ENCODE measurements around the gene RPL18A. TPM values are rescaled to one million over a fixed set of nuclear protein-coding genes. Genes with fewer than 3 reads are reported as not detected.

Gene RPL18A
- total and polyA plus RNA-seq, 2 experiments from 2014 or later: 1,314 to 2,829 TPM

DNA sequence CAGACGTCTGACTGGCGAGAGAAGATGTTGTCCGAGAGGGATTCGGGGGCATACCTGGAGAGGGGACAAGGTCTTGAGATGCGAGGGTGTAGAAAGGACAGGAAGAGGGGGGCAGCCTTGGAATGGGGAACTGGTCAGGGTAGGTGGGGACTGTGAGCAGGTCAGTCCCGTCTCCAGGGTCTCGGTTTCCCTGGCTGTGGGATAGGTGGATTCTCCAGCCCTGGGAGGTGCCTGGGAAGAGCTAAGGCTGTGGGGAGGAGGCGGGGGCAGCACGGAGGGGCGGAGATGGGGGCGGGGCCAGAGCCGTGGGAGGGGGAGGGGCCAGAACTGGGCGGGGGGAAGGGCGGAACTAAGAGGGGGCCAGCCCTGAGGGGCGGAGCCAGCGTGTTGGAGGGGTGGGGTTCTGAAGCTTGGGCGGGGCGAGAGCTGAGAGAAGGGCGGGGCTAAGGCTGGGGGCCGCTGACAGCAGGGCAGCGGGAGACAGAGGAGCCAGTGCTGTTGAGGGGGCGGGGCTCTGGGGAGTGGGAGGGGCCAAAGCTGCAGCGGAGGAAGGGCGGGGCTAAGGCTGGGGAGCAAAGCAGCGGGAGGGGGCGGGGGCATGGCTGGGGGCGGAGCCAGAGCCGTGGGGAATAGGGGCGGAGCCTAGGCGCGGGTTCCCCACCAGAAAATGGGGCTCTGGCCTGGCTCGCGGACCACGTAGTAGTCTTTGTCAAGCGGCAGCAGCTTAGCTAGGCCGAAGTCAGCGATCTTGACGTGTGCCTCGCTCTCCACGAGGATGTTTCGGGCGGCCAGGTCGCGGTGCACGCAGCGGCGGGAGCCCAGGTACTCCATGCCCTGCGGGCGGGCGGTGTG lies 28.9 kb upstream of the RPL18A start:
- H3K36me3 ChIP-seq (ENCODE audit: insufficient read depth): no peaks in the 10 kb centered on the region
- H3K9me2 ChIP-seq (ENCODE audit: insufficient read depth): no peaks in the 10 kb centered on the region
- H3K27ac Mint-ChIP-seq: peak overlapping the region; percentile 98
- ATAC-seq: peak; percentile 90
- peaks cover 9% of the 10 kb centered on the region for H3F3A ChIP-seq (replicated peaks; ENCODE audit: low read depth)
- peak overlapping the region; percentile 85 for H3K4me3 Mint-ChIP-seq
- no peaks in the 10 kb centered on the region for H4K20me1 ChIP-seq (replicated peaks; ENCODE audit: insufficient read depth)
- no peaks in the 10 kb centered on the region; the same call in 2 of the 3 replicates for H3K36me3 Mint-ChIP-seq (ENCODE audit: low read depth)
- no peaks in the 10 kb centered on the region for H3K79me2 ChIP-seq (replicated peaks; ENCODE audit: insufficient read depth)
- peak overlapping the region; percentile 95 for H2AFZ ChIP-seq
- no peak for TF ChIP-seq EZH2phosphoT487 (IDR thresholded peaks at IDR 0.05; ENCODE audit: unreplicated experiment)
- TF ChIP-seq POLR2AphosphoS5 (IDR thresholded peaks at IDR 0.05; ENCODE audit: low read depth): peak; percentile 63
- TF ChIP-seq CREB1 (CRISPR knock-in tag; IDR thresholded peaks at IDR 0.05; ENCODE audit: low read depth): no peak
- TF ChIP-seq JUNB (IDR thresholded peaks at IDR 0.05; ENCODE audit: unreplicated experiment): no peak
- H3K27me3 ChIP-seq (ENCODE audit: insufficient read depth): 0 out of 2 replicates have a peak, but pooled peaks cover 6% of the 10 kb centered on the region
- DNase-seq (ENCODE audit: low spot score): peak; percentile 95
- H3K4me3 ChIP-seq: peak overlapping the region; percentile 90
- peaks cover 11% of the 10 kb centered on the region for H3K27me3 Mint-ChIP-seq (ENCODE audit: insufficient read depth, low read depth, poor library complexity)
- H3K4me1 ChIP-seq (ENCODE audit: insufficient read depth): peaks cover 10% of the 10 kb centered on the region; the same call in 1 of the 2 replicates
- H3K9me3 Mint-ChIP-seq: no peaks in the 10 kb centered on the region
- H3K4me1 Mint-ChIP-seq: peaks cover 12% of the 10 kb centered on the region
- H3K4me2 ChIP-seq: peak overlapping the region; percentile 90
- H3K27ac ChIP-seq (ENCODE audit: low read depth): peak overlapping the region; percentile 98

DNA sequence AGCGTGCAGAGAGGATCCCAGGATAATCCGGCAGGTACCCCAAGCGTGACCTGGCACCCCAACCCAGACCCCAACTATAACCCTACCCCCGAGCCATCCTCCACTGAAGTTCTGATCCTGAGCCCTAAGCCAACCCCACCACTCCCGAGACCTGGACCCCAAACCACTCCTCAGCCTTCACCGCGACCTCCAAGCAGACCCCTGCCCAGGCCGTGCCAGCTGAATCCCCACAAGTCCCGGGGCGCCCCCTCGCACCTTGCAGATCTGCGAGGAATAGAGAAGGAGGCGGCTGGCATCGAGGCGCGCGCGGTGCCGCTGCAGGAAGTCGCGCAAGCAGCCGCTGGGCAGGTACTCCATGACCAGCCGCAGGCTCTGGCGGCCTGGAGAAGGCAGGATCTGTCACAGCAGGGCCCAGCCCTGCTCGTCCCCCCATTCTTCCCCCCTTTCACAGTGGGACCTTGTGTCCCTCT lies 28.3 kb upstream of the RPL18A start:
- 0 out of 2 replicates have a peak, but pooled peaks cover 6% of the 10 kb centered on the region for H3K27me3 ChIP-seq (ENCODE audit: insufficient read depth)
- H3K4me3 ChIP-seq: peak overlapping the region; percentile 76
- H3K79me2 ChIP-seq (replicated peaks; ENCODE audit: insufficient read depth): no peaks in the 10 kb centered on the region
- H3K9me2 ChIP-seq (ENCODE audit: insufficient read depth): no peaks in the 10 kb centered on the region
- no peaks in the 10 kb centered on the region for H3K9me3 Mint-ChIP-seq
- H3F3A ChIP-seq (replicated peaks; ENCODE audit: low read depth): peaks cover 9% of the 10 kb centered on the region
- no peak overlapping the region for H3K27ac ChIP-seq (ENCODE audit: low read depth)
- no peaks in the 10 kb centered on the region for H3K36me3 ChIP-seq (ENCODE audit: insufficient read depth)
- no peaks in the 10 kb centered on the region; the same call in 2 of the 3 replicates for H3K36me3 Mint-ChIP-seq (ENCODE audit: low read depth)
- H3K4me1 ChIP-seq (ENCODE audit: insufficient read depth): peaks cover 10% of the 10 kb centered on the region; the same call in 1 of the 2 replicates
- H3K27me3 Mint-ChIP-seq (ENCODE audit: insufficient read depth, low read depth, poor library complexity): peaks cover 15% of the 10 kb centered on the region
- H2AFZ ChIP-seq: peak overlapping the region; percentile 95
- H3K27ac Mint-ChIP-seq: no peak overlapping the region
- peak overlapping the region; percentile 76 for H3K4me3 Mint-ChIP-seq
- H3K4me2 ChIP-seq: peak overlapping the region; percentile 89
- peaks cover 15% of the 10 kb centered on the region for H3K4me1 Mint-ChIP-seq
- peak; percentile 60 for DNase-seq (ENCODE audit: low spot score)
- no peaks in the 10 kb centered on the region for H4K20me1 ChIP-seq (replicated peaks; ENCODE audit: insufficient read depth)
- ATAC-seq: peak; percentile 8
- TF ChIP-seq STAT1 (IDR thresholded peaks at IDR 0.05; ENCODE audit: unreplicated experiment) (no peak), NANOG (IDR thresholded peaks at IDR 0.05; ENCODE audit: borderline replicate concordance) (no peak), POLR2AphosphoS5 (IDR thresholded peaks at IDR 0.05; ENCODE audit: low read depth) (no peak), EZH2phosphoT487 (IDR thresholded peaks at IDR 0.05; ENCODE audit: unreplicated experiment) (no peak), ZNF331 (CRISPR knock-in tag; IDR thresholded peaks at IDR 0.05; ENCODE audit: low read depth) (no peak)
- TF ChIP-seq, protein P1, sequence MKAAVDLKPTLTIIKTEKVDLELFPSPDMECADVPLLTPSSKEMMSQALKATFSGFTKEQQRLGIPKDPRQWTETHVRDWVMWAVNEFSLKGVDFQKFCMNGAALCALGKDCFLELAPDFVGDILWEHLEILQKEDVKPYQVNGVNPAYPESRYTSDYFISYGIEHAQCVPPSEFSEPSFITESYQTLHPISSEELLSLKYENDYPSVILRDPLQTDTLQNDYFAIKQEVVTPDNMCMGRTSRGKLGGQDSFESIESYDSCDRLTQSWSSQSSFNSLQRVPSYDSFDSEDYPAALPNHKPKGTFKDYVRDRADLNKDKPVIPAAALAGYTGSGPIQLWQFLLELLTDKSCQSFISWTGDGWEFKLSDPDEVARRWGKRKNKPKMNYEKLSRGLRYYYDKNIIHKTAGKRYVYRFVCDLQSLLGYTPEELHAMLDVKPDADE (IDR thresholded peaks at IDR 0.05): no peak
- TF ChIP-seq, protein P2, sequence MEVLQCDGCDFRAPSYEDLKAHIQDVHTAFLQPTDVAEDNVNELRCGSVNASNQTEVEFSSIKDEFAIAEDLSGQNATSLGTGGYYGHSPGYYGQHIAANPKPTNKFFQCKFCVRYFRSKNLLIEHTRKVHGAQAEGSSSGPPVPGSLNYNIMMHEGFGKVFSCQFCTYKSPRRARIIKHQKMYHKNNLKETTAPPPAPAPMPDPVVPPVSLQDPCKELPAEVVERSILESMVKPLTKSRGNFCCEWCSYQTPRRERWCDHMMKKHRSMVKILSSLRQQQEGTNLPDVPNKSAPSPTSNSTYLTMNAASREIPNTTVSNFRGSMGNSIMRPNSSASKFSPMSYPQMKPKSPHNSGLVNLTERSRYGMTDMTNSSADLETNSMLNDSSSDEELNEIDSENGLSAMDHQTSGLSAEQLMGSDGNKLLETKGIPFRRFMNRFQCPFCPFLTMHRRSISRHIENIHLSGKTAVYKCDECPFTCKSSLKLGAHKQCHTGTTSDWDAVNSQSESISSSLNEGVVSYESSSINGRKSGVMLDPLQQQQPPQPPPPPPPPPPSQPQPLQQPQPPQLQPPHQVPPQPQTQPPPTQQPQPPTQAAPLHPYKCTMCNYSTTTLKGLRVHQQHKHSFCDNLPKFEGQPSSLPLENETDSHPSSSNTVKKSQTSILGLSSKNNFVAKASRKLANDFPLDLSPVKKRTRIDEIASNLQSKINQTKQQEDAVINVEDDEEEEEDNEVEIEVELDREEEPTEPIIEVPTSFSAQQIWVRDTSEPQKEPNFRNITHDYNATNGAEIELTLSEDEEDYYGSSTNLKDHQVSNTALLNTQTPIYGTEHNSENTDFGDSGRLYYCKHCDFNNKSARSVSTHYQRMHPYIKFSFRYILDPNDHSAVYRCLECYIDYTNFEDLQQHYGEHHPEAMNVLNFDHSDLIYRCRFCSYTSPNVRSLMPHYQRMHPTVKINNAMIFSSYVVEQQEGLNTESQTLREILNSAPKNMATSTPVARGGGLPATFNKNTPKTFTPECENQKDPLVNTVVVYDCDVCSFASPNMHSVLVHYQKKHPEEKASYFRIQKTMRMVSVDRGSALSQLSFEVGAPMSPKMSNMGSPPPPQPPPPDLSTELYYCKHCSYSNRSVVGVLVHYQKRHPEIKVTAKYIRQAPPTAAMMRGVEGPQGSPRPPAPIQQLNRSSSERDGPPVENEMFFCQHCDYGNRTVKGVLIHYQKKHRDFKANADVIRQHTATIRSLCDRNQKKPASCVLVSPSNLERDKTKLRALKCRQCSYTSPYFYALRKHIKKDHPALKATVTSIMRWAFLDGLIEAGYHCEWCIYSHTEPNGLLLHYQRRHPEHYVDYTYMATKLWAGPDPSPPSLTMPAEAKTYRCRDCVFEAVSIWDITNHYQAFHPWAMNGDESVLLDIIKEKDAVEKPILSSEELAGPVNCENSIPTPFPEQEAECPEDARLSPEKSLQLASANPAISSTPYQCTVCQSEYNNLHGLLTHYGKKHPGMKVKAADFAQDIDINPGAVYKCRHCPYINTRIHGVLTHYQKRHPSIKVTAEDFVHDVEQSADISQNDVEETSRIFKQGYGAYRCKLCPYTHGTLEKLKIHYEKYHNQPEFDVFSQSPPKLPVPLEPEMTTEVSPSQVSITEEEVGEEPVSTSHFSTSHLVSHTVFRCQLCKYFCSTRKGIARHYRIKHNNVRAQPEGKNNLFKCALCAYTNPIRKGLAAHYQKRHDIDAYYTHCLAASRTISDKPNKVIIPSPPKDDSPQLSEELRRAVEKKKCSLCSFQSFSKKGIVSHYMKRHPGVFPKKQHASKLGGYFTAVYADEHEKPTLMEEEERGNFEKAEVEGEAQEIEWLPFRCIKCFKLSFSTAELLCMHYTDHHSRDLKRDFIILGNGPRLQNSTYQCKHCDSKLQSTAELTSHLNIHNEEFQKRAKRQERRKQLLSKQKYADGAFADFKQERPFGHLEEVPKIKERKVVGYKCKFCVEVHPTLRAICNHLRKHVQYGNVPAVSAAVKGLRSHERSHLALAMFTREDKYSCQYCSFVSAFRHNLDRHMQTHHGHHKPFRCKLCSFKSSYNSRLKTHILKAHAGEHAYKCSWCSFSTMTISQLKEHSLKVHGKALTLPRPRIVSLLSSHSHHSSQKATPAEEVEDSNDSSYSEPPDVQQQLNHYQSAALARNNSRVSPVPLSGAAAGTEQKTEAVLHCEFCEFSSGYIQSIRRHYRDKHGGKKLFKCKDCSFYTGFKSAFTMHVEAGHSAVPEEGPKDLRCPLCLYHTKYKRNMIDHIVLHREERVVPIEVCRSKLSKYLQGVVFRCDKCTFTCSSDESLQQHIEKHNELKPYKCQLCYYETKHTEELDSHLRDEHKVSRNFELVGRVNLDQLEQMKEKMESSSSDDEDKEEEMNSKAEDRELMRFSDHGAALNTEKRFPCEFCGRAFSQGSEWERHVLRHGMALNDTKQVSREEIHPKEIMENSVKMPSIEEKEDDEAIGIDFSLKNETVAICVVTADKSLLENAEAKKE (CRISPR knock-in tag; IDR thresholded peaks at IDR 0.05): no peak
- TF ChIP-seq, protein P3, sequence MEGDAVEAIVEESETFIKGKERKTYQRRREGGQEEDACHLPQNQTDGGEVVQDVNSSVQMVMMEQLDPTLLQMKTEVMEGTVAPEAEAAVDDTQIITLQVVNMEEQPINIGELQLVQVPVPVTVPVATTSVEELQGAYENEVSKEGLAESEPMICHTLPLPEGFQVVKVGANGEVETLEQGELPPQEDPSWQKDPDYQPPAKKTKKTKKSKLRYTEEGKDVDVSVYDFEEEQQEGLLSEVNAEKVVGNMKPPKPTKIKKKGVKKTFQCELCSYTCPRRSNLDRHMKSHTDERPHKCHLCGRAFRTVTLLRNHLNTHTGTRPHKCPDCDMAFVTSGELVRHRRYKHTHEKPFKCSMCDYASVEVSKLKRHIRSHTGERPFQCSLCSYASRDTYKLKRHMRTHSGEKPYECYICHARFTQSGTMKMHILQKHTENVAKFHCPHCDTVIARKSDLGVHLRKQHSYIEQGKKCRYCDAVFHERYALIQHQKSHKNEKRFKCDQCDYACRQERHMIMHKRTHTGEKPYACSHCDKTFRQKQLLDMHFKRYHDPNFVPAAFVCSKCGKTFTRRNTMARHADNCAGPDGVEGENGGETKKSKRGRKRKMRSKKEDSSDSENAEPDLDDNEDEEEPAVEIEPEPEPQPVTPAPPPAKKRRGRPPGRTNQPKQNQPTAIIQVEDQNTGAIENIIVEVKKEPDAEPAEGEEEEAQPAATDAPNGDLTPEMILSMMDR (conservative IDR thresholded peaks at IDR 0.05; ENCODE audit: low read depth in 2 of 2): no peak

All from GM23338 (cell line).